IMR-90 (cell line): Measurements from ENCODE around the gene IL12RB1. TPM values are rescaled to one million over a fixed set of nuclear protein-coding genes. Genes with fewer than 3 reads are reported as not detected.

ENCODE experiments used
- ATAC-seq: fragments of 200-7000 bp; cut with Tn5 transposase; 2 replicates; pipeline ENCODE4 v1.9.1; 2020; ENCODE audit warnings: low read depth, mild to moderate bottlenecking, moderate library complexity
- BruUV-seq: library from RNA; stranded (reverse); fragments of 400-500 nt; replicated peaks from 2 replicates; lab custom pipeline; 2021; lab: Mats Ljungman, UMichigan
- CTCF ChIA-PET: fragments of 300-600 bp; formaldehyde crosslinking; extraction: SDS; loops from one replicate; lab custom pipeline; 2021; ENCODE audit warnings: antibody characterized with exemption; lab: Yijun Ruan, JAX
- POLR2A ChIA-PET: fragments of 300-600 bp; sonication (Branson Sonifier 250); formaldehyde crosslinking; loops from one replicate; lab custom pipeline; 2022; ENCODE audit warnings: antibody characterized with exemption; ENCODE audit not compliant: unreplicated experiment; lab: Charles Lee
- DNase-seq: peaks from one replicate; pipeline ENCODE4 v3.0.0; 2013
- H2AFZ ChIP-seq: replicated peaks from 2 replicates; pipeline ENCODE3; 2013; ENCODE audit warnings: low read length, mild to moderate bottlenecking; ENCODE audit not compliant: poor library complexity
- H2AK5ac ChIP-seq: 2 replicates; pipeline ENCODE4 v1.6.1; 2013; ENCODE audit warnings: low read depth, low read length, inconsistent platforms
- H2AK9ac ChIP-seq: replicated peaks from 2 replicates; pipeline ENCODE3; 2013; ENCODE audit warnings: mild to moderate bottlenecking, low read depth, low read length, moderate library complexity; ENCODE audit not compliant: poor library complexity
- H2BK120ac ChIP-seq: 2 replicates; pipeline ENCODE4 v1.6.1; 2013; ENCODE audit warnings: low read depth, low read length, inconsistent platforms
- H2BK15ac ChIP-seq: 3 replicates; pipeline ENCODE4 v1.6.1; 2013; ENCODE audit warnings: low read depth, low read length, inconsistent platforms
- H2BK20ac ChIP-seq: 2 replicates; pipeline ENCODE4 v1.6.1; 2013; ENCODE audit warnings: low read depth, mild to moderate bottlenecking, inconsistent platforms, low read length, moderate library complexity
- H2BK5ac ChIP-seq: 2 replicates; pipeline ENCODE4 v1.6.1; 2013; ENCODE audit warnings: mild to moderate bottlenecking, low read depth, low read length, inconsistent platforms; ENCODE audit not compliant: poor library complexity, severe bottlenecking
- H3K14ac ChIP-seq: replicated peaks from 2 replicates; pipeline ENCODE4 v1.6.1; 2013; ENCODE audit warnings: low read depth, low read length, inconsistent platforms
- H3K18ac ChIP-seq: 2 replicates; pipeline ENCODE4 v1.6.1; 2013; ENCODE audit warnings: low read depth, low read length, control low read depth
- H3K23ac ChIP-seq: 2 replicates; pipeline ENCODE4 v1.6.1; 2013; ENCODE audit warnings: low read depth, low read length, inconsistent platforms
- H3K27ac ChIP-seq: 2 replicates; pipeline ENCODE4 v1.5.1; 2013; ENCODE audit warnings: mild to moderate bottlenecking, control low read depth, low read length; ENCODE audit not compliant: insufficient read depth
- H3K27me3 ChIP-seq: 2 replicates; pipeline ENCODE4 v1.6.1; 2013; ENCODE audit warnings: low read length; ENCODE audit not compliant: control insufficient read depth, insufficient read depth
- H3K36me3 ChIP-seq: 2 replicates; pipeline ENCODE4 v1.6.1; 2013; ENCODE audit warnings: low read length, mixed read lengths; ENCODE audit not compliant: control insufficient read depth, insufficient read depth
- H3K4ac ChIP-seq: 2 replicates; pipeline ENCODE4 v1.6.1; 2013; ENCODE audit warnings: low read depth, low read length, inconsistent platforms
- H3K4me1 ChIP-seq: 2 replicates; pipeline ENCODE4 v1.6.1; 2013; ENCODE audit warnings: low read length, mixed read lengths; ENCODE audit not compliant: control insufficient read depth, insufficient read depth
- H3K4me2 ChIP-seq: 2 replicates; pipeline ENCODE4 v1.6.1; 2013; ENCODE audit warnings: low read depth, mild to moderate bottlenecking, control low read depth, low read length, moderate library complexity
- H3K4me3 ChIP-seq: 2 replicates; pipeline ENCODE4 v1.5.1; 2013; ENCODE audit warnings: low read depth, mild to moderate bottlenecking, control low read depth, low read length, moderate library complexity; ENCODE audit not compliant: insufficient read depth
- H3K56ac ChIP-seq: 2 replicates; pipeline ENCODE4 v1.6.1; 2013; ENCODE audit warnings: low read length, inconsistent platforms; ENCODE audit not compliant: insufficient read depth; ENCODE audit errors: extremely low read depth
- H3K79me1 ChIP-seq, 2 experiments: 2 replicates each; pipeline ENCODE4 v1.6.1; 2013; ENCODE audit warnings: low read length in 2 of 2, inconsistent platforms in 1 of 2, low read depth in 1 of 2
- H3K9ac ChIP-seq: 2 replicates; pipeline ENCODE4 v1.6.1; 2013; ENCODE audit warnings: low read depth, low read length, control low read depth
- H3K9me1 ChIP-seq: 2 replicates; pipeline ENCODE4 v1.6.1; 2013; ENCODE audit warnings: low read length, inconsistent platforms; ENCODE audit not compliant: insufficient read depth
- H3K9me3 ChIP-seq: 2 replicates; pipeline ENCODE4 v1.6.1; 2013; ENCODE audit warnings: low read length; ENCODE audit not compliant: control insufficient read depth, insufficient read depth
- H4K20me1 ChIP-seq: 2 replicates; pipeline ENCODE4 v1.6.1; 2013; ENCODE audit warnings: low read length, inconsistent platforms; ENCODE audit not compliant: insufficient read depth
- H4K5ac ChIP-seq: 2 replicates; pipeline ENCODE4 v1.6.1; 2013; ENCODE audit warnings: mild to moderate bottlenecking, low read depth, low read length, control low read depth
- H4K8ac ChIP-seq, 2 experiments: 2 replicates each; pipeline ENCODE4 v1.6.1; 2013; ENCODE audit warnings: low read depth in 2 of 2, low read length in 2 of 2, control low read depth in 1 of 2, inconsistent platforms in 1 of 2
- H4K91ac ChIP-seq: 2 replicates; pipeline ENCODE4 v1.6.1; 2013; ENCODE audit warnings: low read depth, low read length, inconsistent platforms; ENCODE audit not compliant: insufficient read depth
- FOS ChIP-seq: fragments of 150-350 bp; IDR thresholded peaks from 2 replicates; pipeline ENCODE4 v1.6.1; 2016; ENCODE audit warnings: low read depth, low read length
- MAZ ChIP-seq: IDR thresholded peaks from 2 replicates; pipeline ENCODE4 v1.6.1; 2012; ENCODE audit warnings: low read depth, mild to moderate bottlenecking, low read length, improper control_type of control experiment, moderate library complexity, borderline replicate concordance
- WGBS, 2 experiments: methylation state at CpG; one replicate each; pipeline versions ENCODE4 v1.1.5 to v1.1.7; 2013; ENCODE audit warnings: missing lambda C conversion rate in 2 of 2; ENCODE audit not compliant: insufficient read length in 1 of 2; ENCODE audit errors: extremely low coverage in 2 of 2; 5-methylcytosine and 5-hydroxymethylcytosine counted together
- dilution Hi-C: fragments of 300-500 bp; cut with HindIII; formaldehyde crosslinking; loops from one replicate; pipeline ENCODE4 v1.14.3; 2018; ENCODE audit warnings: low sequenced_read_pairs; ENCODE audit not compliant: unreplicated experiment
- in situ Hi-C: fragments of 300-500 bp; cut with MboI; formaldehyde crosslinking; loops from 3 replicates; pipeline ENCODE4 v1.14.3; 2019; ENCODE audit warnings: low sequenced_read_pairs, inconsistent platforms, mixed read lengths
- intact Hi-C: fragments of 100-400 bp; cut with micrococcal nuclease; formaldehyde crosslinking; loops from 2 replicates; pipeline ENCODE4 v1.10.0; 2022
- polyA plus RNA-seq, 3 experiments: library from polyadenylated mRNA; depleted of rRNA; stranded (reverse); fragments of >200 nt; gene quantifications; 2 replicates each; pipeline ENCODE4 v1.2.3, GENCODE V29; 2012; ENCODE audit warnings: low replicate concordance in 1 of 3
- total RNA-seq: library from RNA; depleted of rRNA; stranded (reverse); fragments of >200 nt; gene quantifications from 2 replicates; pipeline ENCODE4 v1.2.3, GENCODE V29; 2012

Gene IL12RB1
- total and polyA plus RNA-seq, 2 of the 4 experiments (the other 2 are of a cell fraction), result not detected

GRCh38 chr19:18044825-18045304 is 41.9 kb downstream of the IL12RB1 start:
- POLR2A ChIA-PET, result no interaction called here
- Histone ChIP-seq H4K20me1 (no peaks in the 10 kb centered on the region), H4K91ac (peak overlapping the region; percentile 50; the same call in 1 of the 2 replicates), H2BK5ac (peak overlapping the region; percentile 39), H2AFZ (peak overlapping the region; percentile 86), H3K56ac (no peak overlapping the region), H3K36me3 (no peaks in the 10 kb centered on the region), H4K5ac (peak overlapping the region; percentile 61), H2AK5ac (peak overlapping the region; percentile 37; the same call in 1 of the 2 replicates), H4K8ac (peak overlapping the region; percentile 64 to 80), H3K18ac (peak overlapping the region; percentile 47), H3K9ac (peak overlapping the region; percentile 40; the same call in 1 of the 2 replicates), H2BK20ac (peak overlapping the region; percentile 84), H3K79me1 (no peaks in the 10 kb centered on the region), H3K9me3 (peaks cover 10% of the 10 kb centered on the region), H3K9me1 (peaks cover 9% of the 10 kb centered on the region), H3K4ac (peak overlapping the region; percentile 38), H3K27me3 (peaks cover 5% of the 10 kb centered on the region; the same call in 1 of the 2 replicates), H3K4me1 (peaks cover 8% of the 10 kb centered on the region), H3K4me2 (peak overlapping the region; percentile 74), H3K23ac (peak overlapping the region; percentile 4), H2BK120ac (peak overlapping the region; percentile 81), H3K27ac (peak overlapping the region; percentile 21), H2BK15ac (peak overlapping the region; percentile 72; the same call in 2 of the 3 replicates), H3K4me3 (peak overlapping the region; percentile 15), H3K14ac (peak overlapping the region; percentile 87), H2AK9ac (peak overlapping the region; percentile 94)
- in situ Hi-C loops (no loop called here), intact Hi-C loops (no loop called here), dilution Hi-C loops (no loop called here)
- no TSS peak for BruUV-seq
- DNase-seq, result peak; percentile 76
- TF ChIP-seq MAZ (peak; percentile 61; the same call in 1 of the 2 replicates), FOS (no peak)
- 0% methylated on average over 1 of the region's 12 CpGs; no CpG with 5 or more reads in 1 of the 2 experiments for WGBS, 2 experiments
- peak; percentile 67 for ATAC-seq
- CTCF ChIA-PET, result interaction anchor here (1.1 kb wide), 1 partner anchor 37 kb away, joined by 3 read pairs; no protein-coding TSS in a partner anchor
